Keratinocyte (primary cell): Measurements from ENCODE around the gene FGF21. TPM values are rescaled to one million over a fixed set of nuclear protein-coding genes. Genes with fewer than 3 reads are reported as not detected.

Experiments
- DNase-seq: peaks from one replicate; pipeline ENCODE4 v3.0.0-alpha.2; 2011; ENCODE audit warnings: low read depth, missing footprints, low spot score
- FAIRE-seq: peaks from 2 replicates; lab custom pipeline; 2011; peaks lifted over from hg19 to GRCh38; lab: Jason Lieb, UNC
- H2AFZ ChIP-seq: 2 replicates; pipeline ENCODE4 v1.6.0; 2012; ENCODE audit warnings: low read length, control low read depth, inconsistent platforms; ENCODE audit not compliant: control insufficient read depth
- H3K27ac ChIP-seq: 2 replicates; pipeline ENCODE4 v1.5.1; 2011; ENCODE audit warnings: low read length; ENCODE audit not compliant: control insufficient read depth, insufficient read depth
- H3K27me3 ChIP-seq: 3 replicates; pipeline ENCODE4 v1.6.0; 2011; ENCODE audit warnings: low read length; ENCODE audit not compliant: control insufficient read depth, insufficient read depth; ENCODE audit errors: extremely low read depth
- H3K36me3 ChIP-seq, 2 experiments: 2 replicates in 1 of 2; 3 replicates in 1 of 2; pipeline ENCODE4 v1.5.1; 2011; ENCODE audit warnings: low read length in 2 of 2, mild to moderate bottlenecking in 1 of 2; ENCODE audit not compliant: control insufficient read depth in 2 of 2, insufficient read depth in 2 of 2; ENCODE audit errors: extremely low read depth in 1 of 2
- H3K4me1 ChIP-seq: 3 replicates; pipeline ENCODE4 v1.5.1; 2011; ENCODE audit warnings: low read length; ENCODE audit not compliant: control insufficient read depth, insufficient read depth; ENCODE audit errors: extremely low read depth
- H3K4me2 ChIP-seq: 3 replicates; pipeline ENCODE4 v1.6.0; 2011; ENCODE audit warnings: low read depth, low read length; ENCODE audit not compliant: control insufficient read depth, insufficient read depth; ENCODE audit errors: extremely low read depth
- H3K4me3 ChIP-seq, 3 experiments: fragments of 200-600 bp in 1 of 3; sonication (generic) in 1 of 3; 2 replicates in 2 of 3; 3 replicates in 1 of 3; pipeline ENCODE4 v1.5.1; 2011 to 2016; ENCODE audit warnings: low read length in 3 of 3, mild to moderate bottlenecking in 3 of 3, control low read depth in 2 of 3, inconsistent platforms in 1 of 3, low read depth in 1 of 3, mixed read lengths in 1 of 3, mixed run types in 1 of 3, moderate library complexity in 1 of 3; ENCODE audit not compliant: control insufficient read depth in 2 of 3, insufficient read depth in 2 of 3; ENCODE audit errors: extremely low read depth in 1 of 3
- H3K79me2 ChIP-seq: 2 replicates; pipeline ENCODE4 v1.6.0; 2012; ENCODE audit warnings: low read length; ENCODE audit not compliant: control insufficient read depth, insufficient read depth
- H3K9ac ChIP-seq: 3 replicates; pipeline ENCODE4 v1.6.0; 2011; ENCODE audit warnings: low read length; ENCODE audit not compliant: control insufficient read depth, insufficient read depth; ENCODE audit errors: extremely low read depth
- H3K9me1 ChIP-seq: 3 replicates; pipeline ENCODE4 v1.6.0; 2011; ENCODE audit warnings: low read length; ENCODE audit not compliant: control insufficient read depth, insufficient read depth; ENCODE audit errors: extremely low read depth
- H3K9me3 ChIP-seq: 2 replicates; pipeline ENCODE4 v1.5.1; 2012; ENCODE audit warnings: low read depth, low read length; ENCODE audit not compliant: control insufficient read depth
- H4K20me1 ChIP-seq: 3 replicates; pipeline ENCODE4 v1.6.0; 2011; ENCODE audit warnings: low read length; ENCODE audit not compliant: control insufficient read depth, insufficient read depth; ENCODE audit errors: extremely low read depth
- EZH2 ChIP-seq: IDR thresholded peaks from one replicate; pipeline ENCODE4 v1.6.1; 2012; ENCODE audit warnings: inconsistent platforms, mild to moderate bottlenecking, low read length, moderate library complexity
- dilution Hi-C: fragments of 300-500 bp; cut with MboI; formaldehyde crosslinking; loops from one replicate; pipeline ENCODE4 v1.7.0; 2020; ENCODE audit warnings: low sequenced_read_pairs; ENCODE audit not compliant: extremely low pct_ligation_motif_present
- polyA plus RNA-seq, 5 experiments: library from polyadenylated mRNA; depleted of rRNA in 3 of 5; stranded (reverse) in 3 of 5; stranded (forward) in 1 of 5; unstranded in 1 of 5; fragments of >200 nt; gene quantifications; 1 replicate in 1 of 5; 2 replicates in 3 of 5; 3 replicates in 1 of 5; pipeline versions ENCODE4 v1.2.1 to v1.2.3, GENCODE V29; 2011 to 2012; ENCODE audit warnings: missing spikeins in 2 of 5, low read depth in 1 of 5, low replicate concordance in 1 of 5
- TF ChIP-seq, protein P1 (sequence below), 3 experiments: IDR thresholded peaks in 1 of 3; conservative IDR thresholded peaks in 1 of 3; optimal IDR thresholded peaks in 1 of 3; 2 replicates in 2 of 3; 3 replicates in 1 of 3; pipeline versions ENCODE3 to v1.5.1; 2011; ENCODE audit warnings: low read length in 3 of 3, mild to moderate bottlenecking in 3 of 3, moderate library complexity in 2 of 3, control low read depth in 1 of 3, inconsistent platforms in 1 of 3; ENCODE audit not compliant: insufficient read depth in 2 of 3; ENCODE audit errors: extremely low read depth in 1 of 3

The FGF21 gene
- polyA plus RNA-seq, 1 donor (not counting 4 experiments of a cell fraction or from before 2014, with no cell fraction given): not detected

DNA sequence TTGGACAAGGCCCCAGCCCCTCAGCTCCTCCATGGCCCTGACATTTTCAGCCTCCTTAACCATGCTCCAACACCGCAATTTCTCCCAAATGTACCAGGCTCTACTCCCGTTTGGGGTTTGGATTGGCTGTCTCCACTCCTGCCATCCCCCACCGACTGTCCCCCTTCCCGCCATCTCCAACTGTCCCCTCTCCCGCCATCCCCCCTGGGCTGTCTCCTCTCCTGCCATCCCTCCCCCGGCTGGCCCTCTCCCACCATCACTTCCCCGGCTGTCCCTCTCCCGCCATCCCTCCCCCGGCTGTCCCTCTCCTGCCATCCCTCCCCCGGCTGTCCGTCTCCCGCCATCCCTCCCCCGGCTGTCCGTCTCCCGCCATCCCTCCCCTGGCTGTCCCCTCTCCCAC, 50.1 kb downstream of the FGF21 start:
- H2AFZ ChIP-seq: no peak overlapping the region
- no peak overlapping the region for H3K9ac ChIP-seq
- FAIRE-seq: no peak
- H3K9me3 ChIP-seq: no peaks in the 10 kb centered on the region
- H3K4me3 ChIP-seq: no peak overlapping the region
- H3K27ac ChIP-seq: no peak overlapping the region
- H3K4me1 ChIP-seq: peaks cover 8% of the 10 kb centered on the region
- peaks cover 3% of the 10 kb centered on the region in 2 experiments for H3K36me3 ChIP-seq
- peaks cover 2% of the 10 kb centered on the region for H3K9me1 ChIP-seq
- H4K20me1 ChIP-seq: no peaks in the 10 kb centered on the region
- no peak overlapping the region for H3K4me2 ChIP-seq
- no peak for TF ChIP-seq EZH2
- TF ChIP-seq, protein P1, sequence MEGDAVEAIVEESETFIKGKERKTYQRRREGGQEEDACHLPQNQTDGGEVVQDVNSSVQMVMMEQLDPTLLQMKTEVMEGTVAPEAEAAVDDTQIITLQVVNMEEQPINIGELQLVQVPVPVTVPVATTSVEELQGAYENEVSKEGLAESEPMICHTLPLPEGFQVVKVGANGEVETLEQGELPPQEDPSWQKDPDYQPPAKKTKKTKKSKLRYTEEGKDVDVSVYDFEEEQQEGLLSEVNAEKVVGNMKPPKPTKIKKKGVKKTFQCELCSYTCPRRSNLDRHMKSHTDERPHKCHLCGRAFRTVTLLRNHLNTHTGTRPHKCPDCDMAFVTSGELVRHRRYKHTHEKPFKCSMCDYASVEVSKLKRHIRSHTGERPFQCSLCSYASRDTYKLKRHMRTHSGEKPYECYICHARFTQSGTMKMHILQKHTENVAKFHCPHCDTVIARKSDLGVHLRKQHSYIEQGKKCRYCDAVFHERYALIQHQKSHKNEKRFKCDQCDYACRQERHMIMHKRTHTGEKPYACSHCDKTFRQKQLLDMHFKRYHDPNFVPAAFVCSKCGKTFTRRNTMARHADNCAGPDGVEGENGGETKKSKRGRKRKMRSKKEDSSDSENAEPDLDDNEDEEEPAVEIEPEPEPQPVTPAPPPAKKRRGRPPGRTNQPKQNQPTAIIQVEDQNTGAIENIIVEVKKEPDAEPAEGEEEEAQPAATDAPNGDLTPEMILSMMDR (optimal IDR thresholded peaks at IDR 0.05 in 1 of 3, IDR thresholded peaks at IDR 0.05 in 1 of 3, conservative IDR thresholded peaks at IDR 0.05 in 1 of 3; ENCODE audit: extremely low read depth in 1 of 3, insufficient read depth in 2 of 3, low read length in 3 of 3): no peak
- H3K79me2 ChIP-seq: peaks cover 3% of the 10 kb centered on the region
- dilution Hi-C loops: no loop called here
- no peak for DNase-seq
- H3K27me3 ChIP-seq: no peaks in the 10 kb centered on the region

DNA sequence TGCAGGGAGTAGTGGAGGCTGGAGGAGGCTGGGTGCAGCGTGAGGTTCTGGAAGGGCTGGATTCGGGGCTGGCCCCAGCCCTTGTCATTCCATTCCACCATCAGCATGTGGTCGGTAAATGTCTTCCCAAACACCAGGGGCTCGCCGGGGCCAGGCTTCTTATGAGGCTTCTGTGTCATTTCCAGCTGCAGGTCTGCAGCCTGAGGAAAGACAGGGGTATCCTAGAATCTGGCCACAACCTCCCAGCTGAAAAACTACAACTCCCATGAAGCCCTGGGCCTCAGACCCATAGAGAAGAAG, 51.1 kb downstream of the FGF21 start:
- FAIRE-seq (no peak), DNase-seq (no peak)
- Histone ChIP-seq H3K4me1 (peaks cover 8% of the 10 kb centered on the region), H4K20me1 (no peaks in the 10 kb centered on the region), H3K79me2 (peaks cover 3% of the 10 kb centered on the region), H3K36me3 (peaks cover 3% of the 10 kb centered on the region in 2 experiments), H2AFZ (no peak overlapping the region), H3K9me3 (no peaks in the 10 kb centered on the region), H3K9me1 (peaks cover 2% of the 10 kb centered on the region), H3K27ac (no peak overlapping the region), H3K4me3 (no peak overlapping the region), H3K27me3 (no peaks in the 10 kb centered on the region), H3K9ac (no peak overlapping the region), H3K4me2 (no peak overlapping the region)
- TF ChIP-seq, protein P1 (optimal IDR thresholded peaks at IDR 0.05 in 1 of 3, IDR thresholded peaks at IDR 0.05 in 1 of 3, conservative IDR thresholded peaks at IDR 0.05 in 1 of 3; ENCODE audit: extremely low read depth in 1 of 3, insufficient read depth in 2 of 3, low read length in 3 of 3): no peak
- no peak for TF ChIP-seq EZH2
- dilution Hi-C loops: no loop called here
